Upper lobe of left lung (tissue), 4 donors: ENCODE results near the gene CYP3A5.

Experiments
- CTCF ChIP-seq, 6 experiments: fragments of 450-650 bp in 4 of 6; fragments of 200-600 bp in 2 of 6; sonication (generic) in 2 of 6; IDR thresholded peaks; one replicate each; pipeline ENCODE4 v1.5.1; 2016 to 2019; ENCODE audit warnings: antibody characterized with exemption in 6 of 6
- EP300 ChIP-seq, 4 donors: sonication (generic); formaldehyde crosslinking; IDR thresholded peaks; one replicate each; pipeline ENCODE4 v1.5.1; 2017; ENCODE audit warnings: antibody characterized with exemption in 4 of 4, control low read depth in 2 of 4
- POLR2A ChIP-seq, 4 donors: fragments of 450-650 bp; IDR thresholded peaks; one replicate each; pipeline ENCODE4 v1.5.1; 2016 to 2017; ENCODE audit warnings: antibody characterized with exemption in 4 of 4, mild to moderate bottlenecking in 2 of 4

- TF ChIP-seq CTCF (IDR thresholded peaks at IDR 0.05) (no peak), POLR2A (IDR thresholded peaks at IDR 0.05) (no peak), EP300 (IDR thresholded peaks at IDR 0.05) (no peak)
Observed at GRCh38 chr7:99618726-99619125, 61.1 kb downstream of the CYP3A5 start.
